PC-3 (cell line): Measurements from ENCODE around the gene MAP3K3. TPM values are rescaled to one million over a fixed set of nuclear protein-coding genes. Genes with fewer than 3 reads are reported as not detected.

Source experiments
- ATAC-seq: fragments of 200-7000 bp; cut with Tn5 transposase; 2 replicates; pipeline ENCODE4 v1.9.1; 2020; ENCODE audit warnings: mild to moderate bottlenecking, moderate library complexity
- BruUV-seq: library from RNA; stranded (reverse); fragments of 400-500 nt; replicated peaks from 2 replicates; lab custom pipeline; 2021; lab: Mats Ljungman, UMichigan
- CTCF ChIA-PET: fragments of 300-600 bp; sonication (Branson Sonifier 250); formaldehyde crosslinking; loops from one replicate; lab custom pipeline; 2022; ENCODE audit warnings: antibody characterized with exemption; lab: Charles Lee
- POLR2A ChIA-PET: fragments of 300-600 bp; sonication (Branson Sonifier 250); formaldehyde crosslinking; loops from one replicate; lab custom pipeline; 2022; ENCODE audit warnings: antibody characterized with exemption; ENCODE audit not compliant: unreplicated experiment; lab: Charles Lee
- DNase-seq: peaks from one replicate; pipeline ENCODE4 v3.0.0-alpha.2; 2015
- H2AFZ ChIP-seq: fragments of 300-600 bp; sonication (generic); 2 replicates; pipeline ENCODE4 v1.6.0; 2016; ENCODE audit warnings: antibody characterized with exemption, low read length
- H3F3A ChIP-seq: fragments of 300-600 bp; sonication (generic); one replicate; pipeline ENCODE4 v1.6.0; 2017; ENCODE audit warnings: antibody characterized with exemption, low read length, control low read depth, mild to moderate bottlenecking; ENCODE audit not compliant: unreplicated experiment
- H3K27ac ChIP-seq: fragments of 300-600 bp; sonication (generic); 2 replicates; pipeline ENCODE4 v1.5.1; 2016; ENCODE audit warnings: mild to moderate bottlenecking, low read length
- H3K27me3 ChIP-seq: fragments of 300-600 bp; sonication (generic); 2 replicates; pipeline ENCODE4 v1.6.1; 2016; ENCODE audit warnings: low read length, mixed read lengths
- H3K36me3 ChIP-seq: fragments of 300-600 bp; sonication (generic); 2 replicates; pipeline ENCODE4 v1.6.1; 2016; ENCODE audit warnings: low read depth, mixed run types, low read length, mixed read lengths
- H3K4me1 ChIP-seq: fragments of 300-600 bp; sonication (generic); 2 replicates; pipeline ENCODE4 v1.5.1; 2016; ENCODE audit warnings: low read length; ENCODE audit not compliant: insufficient read depth
- H3K4me2 ChIP-seq: fragments of 300-600 bp; sonication (generic); 2 replicates; pipeline ENCODE4 v1.6.0; 2016; ENCODE audit warnings: low read length
- H3K4me3 ChIP-seq: fragments of 300-600 bp; sonication (generic); 2 replicates; pipeline ENCODE4 v1.5.1; 2016; ENCODE audit warnings: mild to moderate bottlenecking, low read length, mixed read lengths
- H3K79me2 ChIP-seq: fragments of 300-600 bp; sonication (generic); 2 replicates; pipeline ENCODE4 v1.6.1; 2017; ENCODE audit warnings: low read length, mixed read lengths
- H3K9ac ChIP-seq: fragments of 300-600 bp; sonication (generic); 2 replicates; pipeline ENCODE4 v1.6.0; 2016; ENCODE audit warnings: mild to moderate bottlenecking, low read length
- H3K9me2 ChIP-seq: fragments of 300-600 bp; sonication (generic); replicated peaks from 2 replicates; pipeline ENCODE4 v1.6.1; 2016; ENCODE audit warnings: mixed run types, low read length, mixed read lengths
- H3K9me3 ChIP-seq: fragments of 300-600 bp; sonication (generic); 2 replicates; pipeline ENCODE4 v1.6.1; 2016; ENCODE audit warnings: low read length, mixed read lengths
- H4K20me1 ChIP-seq: fragments of 300-600 bp; sonication (generic); 2 replicates; pipeline ENCODE4 v1.6.1; 2016; ENCODE audit warnings: low read length, mixed read lengths
- EZH2 ChIP-seq: fragments of 300-600 bp; sonication (generic); IDR thresholded peaks from one replicate; pipeline ENCODE4 v1.6.1; 2017; ENCODE audit warnings: antibody characterized with exemption, mild to moderate bottlenecking, low read length; ENCODE audit not compliant: unreplicated experiment
- EZH2phosphoT487 ChIP-seq: fragments of 300-600 bp; sonication (generic); IDR thresholded peaks from 2 replicates; pipeline ENCODE4 v1.6.1; 2018; ENCODE audit warnings: mild to moderate bottlenecking, antibody characterized with exemption, low read length, borderline replicate concordance
- intact Hi-C: fragments of 100-400 bp; cut with micrococcal nuclease; formaldehyde crosslinking; loops from 2 replicates; pipeline ENCODE4 v1.9.0; 2023
- total RNA-seq: library from RNA; depleted of rRNA; stranded (reverse); fragments of >200 nt; gene quantifications from 2 replicates; pipeline ENCODE4 v1.2.3, GENCODE V29; 2014
- TF ChIP-seq, protein P1 (sequence below): fragments of 300-600 bp; sonication (generic); conservative IDR thresholded peaks from 2 replicates; pipeline ENCODE4 v1.5.1; 2017; ENCODE audit warnings: antibody characterized with exemption, low read depth, mild to moderate bottlenecking, low read length

The MAP3K3 gene
- total RNA-seq, 1 experiment from 2014 or later: 27.1 TPM

DNA sequence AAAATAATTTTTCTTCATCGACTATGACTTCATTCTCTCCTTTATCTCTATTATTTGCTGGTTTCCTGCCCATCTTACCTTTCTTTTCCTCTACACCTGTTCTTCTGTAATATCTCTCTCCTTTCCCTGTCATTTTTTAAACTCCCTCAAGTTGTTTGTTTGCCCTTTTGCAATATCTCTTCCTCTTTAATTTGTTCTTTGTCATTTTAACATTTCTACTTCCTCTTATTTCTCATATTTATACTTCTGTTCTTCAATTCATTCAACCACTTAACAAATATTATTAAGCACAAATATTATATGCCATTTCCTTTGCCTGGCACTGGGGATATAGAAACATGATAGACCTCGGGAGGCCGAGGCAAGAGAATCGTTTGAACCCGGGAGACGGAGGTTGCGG, 22.6 kb downstream of the MAP3K3 start:
- no peak overlapping the region for H2AFZ ChIP-seq

DNA sequence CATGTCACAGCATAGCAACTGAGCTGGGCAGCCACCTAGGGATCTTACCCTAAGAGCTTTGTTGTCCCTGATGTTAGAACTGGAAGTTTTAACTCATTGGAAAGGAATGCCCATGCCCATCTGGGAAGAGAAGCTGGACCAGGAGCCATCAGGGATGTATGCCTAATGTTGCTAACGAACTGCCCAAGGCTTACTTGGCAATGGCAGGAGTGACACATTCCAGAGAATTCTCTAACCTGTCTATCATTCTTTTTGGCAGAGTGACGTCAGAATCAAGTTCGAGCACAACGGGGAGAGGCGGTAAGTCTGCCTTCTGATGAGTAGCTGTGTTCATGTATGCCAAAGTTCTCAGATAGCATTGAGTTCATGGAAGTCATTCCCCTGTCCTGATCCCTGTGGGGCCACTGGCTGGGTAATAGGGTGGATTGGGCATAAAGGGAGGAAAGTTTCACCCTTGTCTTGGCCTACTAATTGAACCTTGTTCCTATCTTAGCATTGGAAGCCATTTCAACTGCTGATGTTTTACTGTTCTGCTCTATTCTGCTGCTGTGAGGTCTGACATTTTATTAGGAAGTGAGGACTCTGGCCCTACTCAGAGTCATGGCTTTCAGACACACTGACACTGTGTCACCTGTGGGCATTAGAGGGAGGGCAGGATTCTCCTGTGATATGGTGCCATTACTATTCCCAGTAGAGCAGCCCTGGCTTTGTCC, 23.7 kb downstream of the MAP3K3 start:
- BruUV-seq: no TSS peak
- ATAC-seq: no peak
- no peak overlapping the region for H3K27ac ChIP-seq

More for the DNA sequence above, 22.6 kb downstream of the MAP3K3 start:
- Histone ChIP-seq H3K4me3 (no peak overlapping the region), H3K79me2 (no peaks in the 10 kb centered on the region), H3F3A (no peaks in the 10 kb centered on the region), H3K27ac (no peak overlapping the region), H3K27me3 (no peaks in the 10 kb centered on the region), H3K9ac (no peak overlapping the region), H3K4me2 (no peak overlapping the region), H3K9me2 (no peaks in the 10 kb centered on the region), H3K36me3 (no peaks in the 10 kb centered on the region), H3K4me1 (peaks cover 14% of the 10 kb centered on the region), H4K20me1 (no peaks in the 10 kb centered on the region), H3K9me3 (no peaks in the 10 kb centered on the region)
- BruUV-seq: no TSS peak
- TF ChIP-seq, protein P1, sequence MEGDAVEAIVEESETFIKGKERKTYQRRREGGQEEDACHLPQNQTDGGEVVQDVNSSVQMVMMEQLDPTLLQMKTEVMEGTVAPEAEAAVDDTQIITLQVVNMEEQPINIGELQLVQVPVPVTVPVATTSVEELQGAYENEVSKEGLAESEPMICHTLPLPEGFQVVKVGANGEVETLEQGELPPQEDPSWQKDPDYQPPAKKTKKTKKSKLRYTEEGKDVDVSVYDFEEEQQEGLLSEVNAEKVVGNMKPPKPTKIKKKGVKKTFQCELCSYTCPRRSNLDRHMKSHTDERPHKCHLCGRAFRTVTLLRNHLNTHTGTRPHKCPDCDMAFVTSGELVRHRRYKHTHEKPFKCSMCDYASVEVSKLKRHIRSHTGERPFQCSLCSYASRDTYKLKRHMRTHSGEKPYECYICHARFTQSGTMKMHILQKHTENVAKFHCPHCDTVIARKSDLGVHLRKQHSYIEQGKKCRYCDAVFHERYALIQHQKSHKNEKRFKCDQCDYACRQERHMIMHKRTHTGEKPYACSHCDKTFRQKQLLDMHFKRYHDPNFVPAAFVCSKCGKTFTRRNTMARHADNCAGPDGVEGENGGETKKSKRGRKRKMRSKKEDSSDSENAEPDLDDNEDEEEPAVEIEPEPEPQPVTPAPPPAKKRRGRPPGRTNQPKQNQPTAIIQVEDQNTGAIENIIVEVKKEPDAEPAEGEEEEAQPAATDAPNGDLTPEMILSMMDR: no peak
- TF ChIP-seq EZH2phosphoT487: no peak
- no peak for TF ChIP-seq EZH2
- intact Hi-C loops: no loop called here
- no peak for ATAC-seq
- ChIA-PET POLR2A (no interaction called here), CTCF (no interaction called here)
- no peak for DNase-seq

DNA sequence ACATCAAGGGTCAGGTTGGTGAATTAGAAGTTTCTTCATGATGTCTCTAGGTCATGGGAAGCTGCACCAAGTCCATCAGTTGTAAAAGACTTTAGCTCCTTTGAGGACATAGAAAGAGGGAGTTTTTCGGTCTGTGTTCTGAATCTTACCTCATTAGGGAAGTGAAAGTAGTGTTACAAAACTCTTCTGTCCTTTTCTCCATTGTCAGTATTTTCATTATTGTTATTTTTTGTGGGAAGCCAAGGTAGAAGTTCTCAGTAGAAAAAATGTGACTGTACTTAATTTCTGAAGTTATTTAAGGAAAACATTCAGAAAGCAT, 24.2 kb downstream of the MAP3K3 start:
- CTCF ChIA-PET: no interaction called here
- Histone ChIP-seq H4K20me1 (no peaks in the 10 kb centered on the region), H3K9ac (no peak overlapping the region), H3K4me2 (no peak overlapping the region), H3K9me2 (no peaks in the 10 kb centered on the region), H3K36me3 (no peaks in the 10 kb centered on the region), H3K9me3 (no peaks in the 10 kb centered on the region), H3K27me3 (no peaks in the 10 kb centered on the region), H3K4me3 (no peak overlapping the region), H3K27ac (no peak overlapping the region), H3K79me2 (no peaks in the 10 kb centered on the region), H3F3A (no peaks in the 10 kb centered on the region), H2AFZ (no peak overlapping the region), H3K4me1 (peaks cover 14% of the 10 kb centered on the region)
- ATAC-seq (no peak), DNase-seq (no peak)
- no TSS peak for BruUV-seq
- intact Hi-C loops: no loop called here
- POLR2A ChIA-PET: no interaction called here
- TF ChIP-seq, protein P1: no peak
- TF ChIP-seq EZH2phosphoT487: no peak
- TF ChIP-seq EZH2: no peak

More for the DNA sequence above, 23.7 kb downstream of the MAP3K3 start:
- TF ChIP-seq EZH2phosphoT487: no peak
- no peak for DNase-seq
- Histone ChIP-seq H2AFZ (no peak overlapping the region), H3K9ac (no peak overlapping the region), H3F3A (no peaks in the 10 kb centered on the region), H3K4me1 (peaks cover 14% of the 10 kb centered on the region), H4K20me1 (no peaks in the 10 kb centered on the region), H3K36me3 (no peaks in the 10 kb centered on the region), H3K9me3 (no peaks in the 10 kb centered on the region), H3K79me2 (no peaks in the 10 kb centered on the region), H3K4me3 (no peak overlapping the region), H3K4me2 (no peak overlapping the region), H3K9me2 (no peaks in the 10 kb centered on the region), H3K27me3 (no peaks in the 10 kb centered on the region)
- ChIA-PET CTCF (no interaction called here), POLR2A (interaction anchor here (0.6 kb wide), 1 partner anchor 75 kb away, joined by 5 read pairs; no protein-coding TSS in a partner anchor)
- intact Hi-C loops: no loop called here
